Measurements from ENCODE around the gene GALM. TPM values are rescaled to one million over a fixed set of nuclear protein-coding genes. Genes with fewer than 3 reads are reported as not detected.
"Not testable (repeated sequence)": the region's sequence is repeated elsewhere in the genome, so short reads cannot be mapped to it uniquely, and the experiment has no call there.

The GALM gene
- total RNA-seq, 6 experiments from 2014 or later = 6.5 to 10.1 (median 9.1) TPM

GRCh38 chr2:38702413-38702812 lies 36.5 kb downstream of the GALM start:
- peak overlapping the region; percentile 63 for H3K4me3 Mint-ChIP-seq
- peak overlapping the region; percentile 88 for H3K27ac Mint-ChIP-seq
- TF ChIP-seq, protein P1, sequence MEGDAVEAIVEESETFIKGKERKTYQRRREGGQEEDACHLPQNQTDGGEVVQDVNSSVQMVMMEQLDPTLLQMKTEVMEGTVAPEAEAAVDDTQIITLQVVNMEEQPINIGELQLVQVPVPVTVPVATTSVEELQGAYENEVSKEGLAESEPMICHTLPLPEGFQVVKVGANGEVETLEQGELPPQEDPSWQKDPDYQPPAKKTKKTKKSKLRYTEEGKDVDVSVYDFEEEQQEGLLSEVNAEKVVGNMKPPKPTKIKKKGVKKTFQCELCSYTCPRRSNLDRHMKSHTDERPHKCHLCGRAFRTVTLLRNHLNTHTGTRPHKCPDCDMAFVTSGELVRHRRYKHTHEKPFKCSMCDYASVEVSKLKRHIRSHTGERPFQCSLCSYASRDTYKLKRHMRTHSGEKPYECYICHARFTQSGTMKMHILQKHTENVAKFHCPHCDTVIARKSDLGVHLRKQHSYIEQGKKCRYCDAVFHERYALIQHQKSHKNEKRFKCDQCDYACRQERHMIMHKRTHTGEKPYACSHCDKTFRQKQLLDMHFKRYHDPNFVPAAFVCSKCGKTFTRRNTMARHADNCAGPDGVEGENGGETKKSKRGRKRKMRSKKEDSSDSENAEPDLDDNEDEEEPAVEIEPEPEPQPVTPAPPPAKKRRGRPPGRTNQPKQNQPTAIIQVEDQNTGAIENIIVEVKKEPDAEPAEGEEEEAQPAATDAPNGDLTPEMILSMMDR (IDR thresholded peaks at IDR 0.05) = no peak
- peaks cover 5% of the 10 kb centered on the region for H3K27me3 Mint-ChIP-seq (ENCODE audit: insufficient read depth)
- H3K36me3 Mint-ChIP-seq (ENCODE audit: low read depth) = peaks cover 7% of the 10 kb centered on the region
- peaks cover 46% of the 10 kb centered on the region for H3K4me1 Mint-ChIP-seq (ENCODE audit: low read depth)
- no peaks in the 10 kb centered on the region for H3K9me3 Mint-ChIP-seq
- peak; percentile 92 for DNase-seq

DNA sequence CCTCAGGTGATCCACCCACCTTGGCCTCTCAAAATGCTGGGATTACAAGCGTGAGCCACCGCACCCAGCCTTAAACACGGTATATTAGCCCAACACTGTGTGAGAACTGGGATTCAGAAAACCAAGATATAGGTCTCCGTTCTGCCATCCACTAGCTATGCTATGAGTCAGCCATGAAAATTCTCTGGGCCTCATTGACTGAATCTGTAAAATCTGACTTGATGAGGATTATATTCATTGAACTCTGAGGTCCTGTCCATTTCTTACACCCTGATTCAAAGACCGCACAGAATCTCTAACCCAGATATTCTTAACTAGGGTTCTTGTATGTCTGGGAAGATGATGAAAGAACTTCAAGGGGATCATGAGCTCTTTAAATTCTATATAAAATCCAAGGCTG lies 37.4 kb downstream of the GALM start:
- not testable (repeated sequence) for H3K9me3 Mint-ChIP-seq; H3K36me3 Mint-ChIP-seq (ENCODE audit: low read depth); H3K27me3 Mint-ChIP-seq (ENCODE audit: insufficient read depth)
- DNase-seq = peak; percentile 29
- H3K4me1 Mint-ChIP-seq (ENCODE audit: low read depth) = peaks cover 45% of the 10 kb centered on the region
- H3K4me3 Mint-ChIP-seq = peak overlapping the region; percentile 67
- peak overlapping the region; percentile 89 for H3K27ac Mint-ChIP-seq

- H3K4me3 Mint-ChIP-seq = no peak overlapping the region
- H3K4me1 Mint-ChIP-seq (ENCODE audit: low read depth) = peaks cover 45% of the 10 kb centered on the region
- H3K27me3 Mint-ChIP-seq (ENCODE audit: insufficient read depth) = peaks cover 5% of the 10 kb centered on the region
- TF ChIP-seq, protein P1 (IDR thresholded peaks at IDR 0.05) = no peak
- peaks cover 7% of the 10 kb centered on the region for H3K36me3 Mint-ChIP-seq (ENCODE audit: low read depth)
- H3K9me3 Mint-ChIP-seq = no peaks in the 10 kb centered on the region
- no peak overlapping the region for H3K27ac Mint-ChIP-seq
- no peak for DNase-seq
These were observed 38.8 kb downstream of the GALM start for GRCh38 chr2:38704664-38705063.

- Mint-ChIP-seq H3K9me3 (peaks cover 4% of the 10 kb centered on the region; the same call in 1 of the 2 replicates), H3K36me3 (ENCODE audit: low read depth) (peaks cover 13% of the 10 kb centered on the region), H3K4me1 (ENCODE audit: low read depth) (peaks cover 27% of the 10 kb centered on the region), H3K27me3 (ENCODE audit: insufficient read depth) (peaks cover 5% of the 10 kb centered on the region), H3K4me3 (no peak overlapping the region), H3K27ac (no peak overlapping the region)
- TF ChIP-seq, protein P1 (IDR thresholded peaks at IDR 0.05) = no peak
- no peak for DNase-seq
These were observed 41.0 kb downstream of the GALM start for GRCh38 chr2:38706846-38707345.

DNA sequence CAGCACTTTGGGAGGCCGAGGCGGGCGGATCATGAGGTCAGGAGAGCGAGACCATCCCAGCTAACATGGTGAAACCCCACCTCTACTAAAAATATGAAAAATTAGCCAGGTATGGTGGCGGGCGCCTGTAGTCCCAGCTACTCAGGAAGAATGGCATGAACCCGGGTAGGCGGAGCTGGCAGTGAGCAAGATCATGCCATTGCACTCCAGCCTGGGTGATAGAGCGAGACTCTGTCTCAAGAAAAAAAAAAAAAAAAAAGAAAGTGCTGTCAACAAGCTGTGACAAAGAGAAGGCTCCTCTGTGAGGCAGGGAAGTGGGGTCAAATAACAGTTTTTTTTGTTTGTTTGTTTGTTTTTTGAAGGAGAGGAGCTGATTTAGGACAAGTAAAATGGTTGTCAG lies 42.6 kb downstream of the GALM start:
- H3K9me3 Mint-ChIP-seq; DNase-seq; H3K4me3 Mint-ChIP-seq; H3K27me3 Mint-ChIP-seq (ENCODE audit: insufficient read depth); H3K27ac Mint-ChIP-seq: not testable (repeated sequence)
- peaks cover 15% of the 10 kb centered on the region for H3K4me1 Mint-ChIP-seq (ENCODE audit: low read depth)
- H3K36me3 Mint-ChIP-seq (ENCODE audit: low read depth) = peaks cover 13% of the 10 kb centered on the region

DNA sequence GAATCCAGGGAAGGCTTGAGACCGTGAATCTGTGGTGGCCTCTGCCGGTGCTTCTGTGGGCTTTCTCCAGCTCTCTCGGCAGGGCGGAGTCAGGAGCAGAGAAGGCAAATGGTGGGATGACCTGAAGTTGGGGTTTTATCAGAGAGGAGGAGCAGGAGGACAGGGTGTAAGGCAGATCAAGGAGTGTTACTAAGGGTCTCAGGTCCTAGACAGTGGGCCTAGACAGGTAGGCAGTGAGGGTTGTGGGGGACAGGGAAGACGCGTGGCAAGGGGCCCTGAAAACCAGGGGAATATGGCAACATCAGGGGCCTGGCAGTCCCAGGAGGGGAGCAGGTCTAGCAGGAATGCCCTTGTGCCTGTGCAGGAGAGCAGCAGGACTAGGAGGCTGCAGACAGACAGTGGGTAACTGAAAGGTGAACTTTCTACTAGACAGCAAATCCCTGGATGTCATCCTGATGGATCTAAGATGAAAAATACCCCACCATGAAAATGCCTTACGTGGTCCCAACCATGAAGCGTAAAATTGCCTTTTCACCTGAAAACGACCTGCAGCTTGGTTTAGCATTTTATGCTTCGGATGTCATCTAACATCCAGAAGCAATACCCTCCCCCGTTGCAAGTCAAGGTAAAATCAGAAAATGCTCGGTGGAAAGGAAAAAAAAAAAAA lies 43.1 kb downstream of the GALM start:
- H3K27ac Mint-ChIP-seq = no peak overlapping the region
- TF ChIP-seq, protein P1 (IDR thresholded peaks at IDR 0.05) = no peak
- peaks cover 13% of the 10 kb centered on the region; the same call in 1 of the 2 replicates for H3K4me1 Mint-ChIP-seq (ENCODE audit: low read depth)
- peaks cover 4% of the 10 kb centered on the region; the same call in 1 of the 2 replicates for H3K9me3 Mint-ChIP-seq
- H3K27me3 Mint-ChIP-seq (ENCODE audit: insufficient read depth) = peaks cover 6% of the 10 kb centered on the region
- H3K36me3 Mint-ChIP-seq (ENCODE audit: low read depth) = peaks cover 13% of the 10 kb centered on the region
- no peak overlapping the region for H3K4me3 Mint-ChIP-seq
- DNase-seq = no peak

Data from HFFc6 (cell line).